KBM-7 (cell line): ENCODE data around the gene CES3.
A peak's percentile ranks its signal among the peaks of the same experiment; 100 is the strongest.
"Not testable (repeated sequence)": the region's sequence is repeated elsewhere in the genome, so short reads cannot be mapped to it uniquely, and the experiment has no call there.

Experiments used
- DNase-seq: peaks from one replicate; pipeline ENCODE4 v3.0.0-alpha.2; 2015
- in situ Hi-C: fragments of 300-500 bp; cut with MboI; formaldehyde crosslinking; loops from 2 replicates; pipeline ENCODE4 v1.14.3; 2020; ENCODE audit warnings: low sequenced_read_pairs, low pct_unique_long_range_greater_than_20kb, mixed read lengths

The CES3 gene

GRCh38 chr16:66943426-66944053, 17.5 kb upstream of the CES3 start:
- DNase-seq = no peak
- in situ Hi-C loops = no loop called here

- DNase-seq = no peak
- in situ Hi-C loops = no loop called here
Observed at GRCh38 chr16:66944054-66944441, 17.0 kb upstream of the CES3 start.

GRCh38 chr16:66944971-66945370, 16.1 kb upstream of the CES3 start:
- DNase-seq, in situ Hi-C loops: not testable (repeated sequence)

- in situ Hi-C loops = no loop called here
- no peak for DNase-seq
Observed at GRCh38 chr16:66945939-66946338, 15.1 kb upstream of the CES3 start.

- in situ Hi-C loops = no loop called here
- no peak for DNase-seq
Observed at GRCh38 chr16:66946541-66946940, 14.5 kb upstream of the CES3 start.

GRCh38 chr16:66946974-66947301, 14.1 kb upstream of the CES3 start:
- no peak for DNase-seq
- in situ Hi-C loops = no loop called here

- DNase-seq = peak; percentile 91
- in situ Hi-C loops = no loop called here
Observed at GRCh38 chr16:66947302-66948065, 13.6 kb upstream of the CES3 start.

- DNase-seq = no peak
- in situ Hi-C loops = no loop called here
Observed at GRCh38 chr16:66948134-66948836, 12.8 kb upstream of the CES3 start.

GRCh38 chr16:66948837-66949225, 12.2 kb upstream of the CES3 start:
- in situ Hi-C loops = no loop called here
- no peak for DNase-seq

GRCh38 chr16:66949472-66949871, 11.6 kb upstream of the CES3 start:
- no peak for DNase-seq
- in situ Hi-C loops = no loop called here

GRCh38 chr16:66950437-66950836, 10.6 kb upstream of the CES3 start:
- no peak for DNase-seq
- in situ Hi-C loops = no loop called here

GRCh38 chr16:66950971-66951790, 9.9 kb upstream of the CES3 start:
- no peak for DNase-seq
- in situ Hi-C loops = no loop called here

GRCh38 chr16:66952430-66953110, 8.5 kb upstream of the CES3 start:
- DNase-seq = no peak
- in situ Hi-C loops = no loop called here

- no peak for DNase-seq
- in situ Hi-C loops = no loop called here
Observed at GRCh38 chr16:66953462-66954096, 7.5 kb upstream of the CES3 start.

- peak; percentile 89 for DNase-seq
- in situ Hi-C loops = no loop called here
Observed at GRCh38 chr16:66954097-66954659, 6.9 kb upstream of the CES3 start.

- in situ Hi-C loops, DNase-seq: not testable (repeated sequence)
Observed at GRCh38 chr16:66955363-66956153, 5.5 kb upstream of the CES3 start.

- DNase-seq, in situ Hi-C loops: not testable (repeated sequence)
Observed at GRCh38 chr16:66956154-66956457, 5.0 kb upstream of the CES3 start.
